ENCODE results near the gene DHH.
"Not testable (repeated sequence)": the region's sequence is repeated elsewhere in the genome, so short reads cannot be mapped to it uniquely, and the experiment has no call there.

Gene DHH

DNA sequence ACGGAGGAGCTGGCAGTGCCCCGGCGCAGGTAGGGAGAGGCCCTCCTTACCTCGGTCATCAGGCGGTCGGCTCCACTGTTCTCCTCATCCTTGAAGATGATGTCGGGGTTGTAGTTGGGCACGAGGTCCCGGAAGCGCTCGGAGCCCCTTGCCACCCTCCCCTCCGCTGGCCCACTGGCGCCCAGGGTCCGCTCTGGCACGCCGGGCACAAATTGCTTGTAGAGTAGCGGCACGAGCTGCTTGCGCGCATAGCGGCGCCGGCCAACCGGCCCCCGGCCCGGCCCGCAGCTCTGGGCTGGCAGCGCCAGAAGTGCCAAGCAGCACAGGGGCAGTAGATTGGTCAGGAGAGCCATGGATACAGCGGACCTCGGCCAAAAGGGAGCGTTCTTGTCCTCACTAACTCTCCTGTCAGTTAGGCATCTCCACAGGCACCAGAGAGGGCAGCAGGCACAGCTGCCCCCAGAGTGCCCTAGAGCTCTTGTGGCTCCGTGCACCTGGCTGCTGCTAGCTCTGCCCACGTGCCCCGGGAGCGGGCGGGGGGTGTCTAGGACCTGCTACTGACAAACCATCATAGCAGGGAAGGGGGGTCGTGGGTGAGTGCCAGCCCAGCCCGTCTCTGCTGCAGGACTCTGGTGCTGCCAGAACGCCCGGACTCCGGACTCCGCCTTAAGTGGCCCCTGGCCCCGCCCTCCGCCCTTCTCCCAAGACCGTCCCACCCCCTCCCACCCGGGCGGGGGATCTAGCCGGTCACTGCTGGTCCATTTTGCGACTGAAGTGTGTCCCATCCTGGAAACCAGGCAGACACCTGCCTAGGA lies at the start of gene DHH:
Gene DHH (minus strand): TSS at position 642 of the 815 bp plus-strand sequence. CDS start 289 bp downstream, at position 353.
- DNase-seq (ENCODE audit: low read depth) = peak; percentile 34
- Histone ChIP-seq H3K4me3 (ENCODE audit: low read length) (no peak within 1 kb of the TSS), H3K4me1 (ENCODE audit: control insufficient read depth, insufficient read depth, low read length) (peaks cover 20% of the 10 kb centered on the region), H3K27me3 (replicated peaks; ENCODE audit: control insufficient read depth, insufficient read depth, low read length) (peaks cover 46% of the 10 kb centered on the region), H3K9ac (ENCODE audit: low read length) (no peak within 1 kb of the TSS), H3K36me3 (ENCODE audit: control insufficient read depth, insufficient read depth, low read length, severe bottlenecking) (peaks cover 19% of the 10 kb centered on the region), H3K9me3 (ENCODE audit: control insufficient read depth, low read length) (no peaks in the 10 kb centered on the region)

DNA sequence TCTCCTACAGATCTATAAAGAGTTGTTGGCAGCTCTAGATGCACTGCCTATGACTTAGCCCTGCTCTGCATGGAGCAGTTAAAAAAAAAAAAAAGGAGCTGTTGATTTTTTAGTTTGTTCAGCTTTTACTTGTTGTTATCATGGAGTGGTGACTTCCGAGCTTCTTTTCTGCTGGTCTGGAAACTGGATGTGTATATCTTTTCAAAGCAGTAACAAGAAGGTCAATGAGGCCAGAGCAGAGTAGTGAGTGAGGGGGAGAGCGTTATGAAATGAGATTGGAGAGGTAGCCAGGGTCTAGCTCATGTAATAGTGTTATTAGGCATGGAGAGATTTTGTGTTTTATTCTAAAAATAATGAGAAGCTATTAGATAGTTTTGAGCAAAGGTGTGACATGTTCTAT lies 49.8 kb upstream of the DHH start:
- no peaks in the 10 kb centered on the region for H3K27me3 ChIP-seq (replicated peaks; ENCODE audit: control insufficient read depth, insufficient read depth, low read length)
- no peak overlapping the region for H3K4me3 ChIP-seq (ENCODE audit: low read length)
- DNase-seq (ENCODE audit: low read depth) = no peak
- no peaks in the 10 kb centered on the region for H3K4me1 ChIP-seq (ENCODE audit: control insufficient read depth, insufficient read depth, low read length)
- H3K9me3 ChIP-seq (ENCODE audit: control insufficient read depth, low read length) = no peaks in the 10 kb centered on the region
- no peaks in the 10 kb centered on the region for H3K36me3 ChIP-seq (ENCODE audit: control insufficient read depth, insufficient read depth, low read length, severe bottlenecking)
- no peak overlapping the region for H3K9ac ChIP-seq (ENCODE audit: low read length)

GRCh38 chr12:49138999-49139398 lies 44.4 kb upstream of the DHH start:
- no peaks in the 10 kb centered on the region for H3K36me3 ChIP-seq (ENCODE audit: control insufficient read depth, insufficient read depth, low read length, severe bottlenecking)
- no peaks in the 10 kb centered on the region for H3K4me1 ChIP-seq (ENCODE audit: control insufficient read depth, insufficient read depth, low read length)
- H3K27me3 ChIP-seq (replicated peaks; ENCODE audit: control insufficient read depth, insufficient read depth, low read length) = no peaks in the 10 kb centered on the region
- H3K4me3 ChIP-seq (ENCODE audit: low read length) = no peak overlapping the region
- DNase-seq (ENCODE audit: low read depth) = no peak
- no peaks in the 10 kb centered on the region for H3K9me3 ChIP-seq (ENCODE audit: control insufficient read depth, low read length)
- H3K9ac ChIP-seq (ENCODE audit: low read length) = no peak overlapping the region

DNA sequence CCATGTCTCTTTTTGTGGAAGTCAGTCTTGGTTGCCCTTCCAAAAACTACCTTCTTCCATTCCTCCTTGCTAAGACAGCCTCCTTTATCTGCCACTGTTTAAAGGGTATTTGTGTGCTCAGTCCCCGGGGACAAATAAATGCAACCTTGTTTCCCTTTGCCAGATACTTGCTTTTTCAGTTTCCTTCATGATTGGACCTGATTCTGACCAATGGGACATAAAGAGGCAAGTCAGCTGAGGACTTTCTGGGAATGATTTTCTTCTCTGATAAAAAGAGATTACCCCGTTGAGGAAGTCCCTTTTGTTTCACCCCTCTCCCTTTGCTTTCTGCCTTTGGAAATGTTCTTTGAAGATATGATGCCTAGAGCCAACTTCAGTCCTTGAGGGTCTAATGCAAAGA lies 44.0 kb upstream of the DHH start:
- H3K4me3 ChIP-seq (ENCODE audit: low read length) = no peak overlapping the region

GRCh38 chr12:49137476-49137875 lies 42.9 kb upstream of the DHH start:
- Histone ChIP-seq H3K9me3 (ENCODE audit: control insufficient read depth, low read length) (no peaks in the 10 kb centered on the region), H3K4me3 (ENCODE audit: low read length) (no peak overlapping the region), H3K36me3 (ENCODE audit: control insufficient read depth, insufficient read depth, low read length, severe bottlenecking) (no peaks in the 10 kb centered on the region)

More for the DNA sequence above, 44.0 kb upstream of the DHH start:
- H3K9ac ChIP-seq (ENCODE audit: low read length) = no peak overlapping the region
- no peaks in the 10 kb centered on the region for H3K9me3 ChIP-seq (ENCODE audit: control insufficient read depth, low read length)
- no peaks in the 10 kb centered on the region for H3K36me3 ChIP-seq (ENCODE audit: control insufficient read depth, insufficient read depth, low read length, severe bottlenecking)
- DNase-seq (ENCODE audit: low read depth) = no peak
- no peaks in the 10 kb centered on the region for H3K27me3 ChIP-seq (replicated peaks; ENCODE audit: control insufficient read depth, insufficient read depth, low read length)
- peaks cover 3% of the 10 kb centered on the region for H3K4me1 ChIP-seq (ENCODE audit: control insufficient read depth, insufficient read depth, low read length)

DNA sequence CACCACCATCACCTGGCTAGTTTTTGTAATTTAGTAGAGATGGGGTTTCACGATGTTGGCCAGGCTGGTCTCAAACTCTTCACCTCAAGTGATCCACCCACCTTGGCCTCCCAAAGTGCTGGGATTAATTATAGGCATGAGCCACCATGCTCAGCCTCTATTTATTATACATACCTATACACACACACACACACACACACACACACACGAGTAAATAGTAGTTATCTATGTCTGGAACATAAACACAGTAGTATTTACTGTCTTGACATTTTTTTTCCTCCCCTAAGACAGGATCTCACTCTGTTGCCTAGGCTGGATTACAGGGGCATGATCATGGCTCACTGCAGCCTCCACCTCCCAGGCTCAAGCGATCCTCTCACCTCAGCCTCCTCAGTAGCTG lies 42.4 kb upstream of the DHH start:
- DNase-seq (ENCODE audit: low read depth); H3K9ac ChIP-seq (ENCODE audit: low read length); H3K9me3 ChIP-seq (ENCODE audit: control insufficient read depth, low read length); H3K27me3 ChIP-seq (replicated peaks; ENCODE audit: control insufficient read depth, insufficient read depth, low read length); H3K36me3 ChIP-seq (ENCODE audit: control insufficient read depth, insufficient read depth, low read length, severe bottlenecking); H3K4me3 ChIP-seq (ENCODE audit: low read length): not testable (repeated sequence)
- peaks cover 17% of the 10 kb centered on the region for H3K4me1 ChIP-seq (ENCODE audit: control insufficient read depth, insufficient read depth, low read length)

More at GRCh38 chr12:49137476-49137875, 42.9 kb upstream of the DHH start:
- Histone ChIP-seq H3K27me3 (replicated peaks; ENCODE audit: control insufficient read depth, insufficient read depth, low read length) (no peaks in the 10 kb centered on the region), H3K9ac (ENCODE audit: low read length) (no peak overlapping the region), H3K4me1 (ENCODE audit: control insufficient read depth, insufficient read depth, low read length) (peaks cover 12% of the 10 kb centered on the region)
- DNase-seq (ENCODE audit: low read depth) = peak; percentile 42

GRCh38 chr12:49133590-49133989 lies 39.0 kb upstream of the DHH start:
- Histone ChIP-seq H3K27me3 (replicated peaks; ENCODE audit: control insufficient read depth, insufficient read depth, low read length) (no peaks in the 10 kb centered on the region), H3K36me3 (ENCODE audit: control insufficient read depth, insufficient read depth, low read length, severe bottlenecking) (peaks cover 14% of the 10 kb centered on the region), H3K9ac (ENCODE audit: low read length) (peak overlapping the region; percentile 66), H3K9me3 (ENCODE audit: control insufficient read depth, low read length) (no peaks in the 10 kb centered on the region), H3K4me3 (ENCODE audit: low read length) (peak overlapping the region; percentile 99), H3K4me1 (ENCODE audit: control insufficient read depth, insufficient read depth, low read length) (peaks cover 33% of the 10 kb centered on the region)
- DNase-seq (ENCODE audit: low read depth) = no peak

GRCh38 chr12:49133014-49133413 lies 38.4 kb upstream of the DHH start:
- H3K9ac ChIP-seq (ENCODE audit: low read length) = peak overlapping the region; percentile 66
- peaks cover 16% of the 10 kb centered on the region for H3K36me3 ChIP-seq (ENCODE audit: control insufficient read depth, insufficient read depth, low read length, severe bottlenecking)
- H3K4me1 ChIP-seq (ENCODE audit: control insufficient read depth, insufficient read depth, low read length) = peaks cover 33% of the 10 kb centered on the region
- DNase-seq (ENCODE audit: low read depth) = no peak
- no peaks in the 10 kb centered on the region for H3K9me3 ChIP-seq (ENCODE audit: control insufficient read depth, low read length)
- no peaks in the 10 kb centered on the region for H3K27me3 ChIP-seq (replicated peaks; ENCODE audit: control insufficient read depth, insufficient read depth, low read length)
- H3K4me3 ChIP-seq (ENCODE audit: low read length) = peak overlapping the region; percentile 99

- H3K4me1 ChIP-seq (ENCODE audit: control insufficient read depth, insufficient read depth, low read length) = peaks cover 33% of the 10 kb centered on the region
- H3K4me3 ChIP-seq (ENCODE audit: low read length) = peak overlapping the region; percentile 99
- peak overlapping the region; percentile 87 for H3K9ac ChIP-seq (ENCODE audit: low read length)
- H3K9me3 ChIP-seq (ENCODE audit: control insufficient read depth, low read length) = no peaks in the 10 kb centered on the region
- DNase-seq (ENCODE audit: low read depth) = peak; percentile 76
- H3K27me3 ChIP-seq (replicated peaks; ENCODE audit: control insufficient read depth, insufficient read depth, low read length) = no peaks in the 10 kb centered on the region
- H3K36me3 ChIP-seq (ENCODE audit: control insufficient read depth, insufficient read depth, low read length, severe bottlenecking) = peaks cover 26% of the 10 kb centered on the region
Observed at GRCh38 chr12:49131894-49132461, 37.4 kb upstream of the DHH start.

DNA sequence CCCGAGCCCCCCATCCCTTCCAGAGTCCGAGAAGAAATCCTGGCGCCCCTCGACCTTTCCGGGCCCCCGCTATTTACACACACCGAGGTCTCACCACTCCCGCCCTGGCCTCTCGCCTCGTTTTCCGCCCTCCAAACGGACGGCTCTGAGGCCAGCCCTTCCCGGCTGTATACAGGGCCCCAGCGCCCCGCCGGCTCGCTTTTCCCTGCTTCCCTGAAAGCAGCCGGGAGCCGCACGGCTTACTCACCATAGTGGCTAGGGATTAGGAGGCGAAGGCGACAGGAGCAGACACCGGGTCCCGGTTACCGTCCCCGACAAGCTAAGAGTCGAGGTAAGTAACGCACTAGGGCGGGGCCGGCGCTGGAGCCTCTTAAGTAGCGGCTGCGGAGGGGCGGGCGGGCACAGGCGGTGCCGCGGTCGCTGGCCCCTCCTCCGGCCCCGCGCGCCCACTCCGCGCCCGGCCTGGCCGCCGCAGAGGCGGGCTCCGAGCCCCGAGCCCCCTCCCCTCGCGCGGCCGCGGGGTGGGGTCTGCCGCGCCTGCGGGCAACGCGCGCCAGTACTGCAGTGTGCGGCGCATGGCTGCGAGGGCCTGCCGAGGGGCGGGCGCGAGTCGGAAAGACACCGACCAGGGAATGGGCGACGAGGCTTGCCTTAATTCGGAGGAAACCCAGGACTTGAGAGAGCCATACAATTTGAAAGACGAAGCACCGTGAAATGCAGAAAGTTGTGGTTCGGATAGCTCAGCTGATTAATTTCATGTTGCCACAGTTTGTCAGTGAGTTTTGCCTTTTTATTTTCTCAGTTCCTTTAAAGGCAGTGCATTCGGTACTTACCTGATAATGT lies 36.7 kb upstream of the DHH start, which contains the start of gene TUBA1B:
Gene TUBA1B (minus strand): TSS at position 345 of the 843 bp plus-strand sequence. CDS start 95 bp downstream, at position 250.
- Histone ChIP-seq H3K36me3 (ENCODE audit: control insufficient read depth, insufficient read depth, low read length, severe bottlenecking) (peaks cover 28% of the 10 kb centered on the region), H3K9me3 (ENCODE audit: control insufficient read depth, low read length) (no peaks in the 10 kb centered on the region), H3K4me3 (ENCODE audit: low read length) (peak within 1 kb of the TSS; percentile 99), H3K9ac (ENCODE audit: low read length) (peak within 1 kb of the TSS; percentile 97), H3K27me3 (replicated peaks; ENCODE audit: control insufficient read depth, insufficient read depth, low read length) (no peaks in the 10 kb centered on the region), H3K4me1 (ENCODE audit: control insufficient read depth, insufficient read depth, low read length) (peaks cover 33% of the 10 kb centered on the region)
- peak; percentile 96 for DNase-seq (ENCODE audit: low read depth)

All from adipocyte (in vitro differentiated cells).